Tibial nerve (tissue), 4 donors: ENCODE data around the gene OTOG. TPM values are rescaled to one million over a fixed set of nuclear protein-coding genes. Genes with fewer than 3 reads are reported as not detected.

Experiments
- DNase-seq, 2 donors: peaks; one replicate each; pipeline ENCODE4 v3.0.0-alpha.2; 2019; ENCODE audit warnings: low spot score in 2 of 2
- H3K27ac ChIP-seq, 4 donors: fragments of 200-600 bp; sonication (generic) in 3 of 4; one replicate each; pipeline ENCODE4 v1.5.1; 2017 to 2019; ENCODE audit warnings: mild to moderate bottlenecking in 1 of 4
- H3K27me3 ChIP-seq, 2 donors: fragments of 200-600 bp; sonication (generic) in 1 of 2; one replicate each; pipeline versions ENCODE4 v1.5.1 to v1.6.0; 2017 to 2019
- H3K36me3 ChIP-seq, 3 donors: fragments of 200-600 bp; sonication (generic); one replicate each; pipeline ENCODE4 v1.5.1; 2018 to 2019
- H3K4me1 ChIP-seq, 4 donors: fragments of 200-600 bp; sonication (generic) in 3 of 4; one replicate each; pipeline ENCODE4 v1.5.1; 2017 to 2019
- H3K4me3 ChIP-seq, 4 donors: fragments of 200-600 bp; sonication (generic) in 3 of 4; one replicate each; pipeline ENCODE4 v1.5.1; 2017 to 2019; ENCODE audit warnings: mild to moderate bottlenecking in 1 of 4, moderate library complexity in 1 of 4
- H3K9me3 ChIP-seq, 4 donors: fragments of 200-600 bp; sonication (generic) in 3 of 4; one replicate each; pipeline ENCODE4 v1.5.1; 2017 to 2019
- CTCF ChIP-seq, 5 experiments: fragments of 200-600 bp in 3 of 5; fragments of 450-650 bp in 2 of 5; sonication (generic) in 3 of 5; IDR thresholded peaks; one replicate each; pipeline ENCODE4 v1.5.1; 2016 to 2019; ENCODE audit warnings: antibody characterized with exemption in 5 of 5, mild to moderate bottlenecking in 3 of 5, moderate library complexity in 2 of 5
- EP300 ChIP-seq, 2 donors: sonication (generic); formaldehyde crosslinking; IDR thresholded peaks; one replicate each; pipeline ENCODE4 v1.6.1; 2017; ENCODE audit warnings: antibody characterized with exemption in 2 of 2, mild to moderate bottlenecking in 1 of 2
- POLR2A ChIP-seq, 2 donors: fragments of 450-650 bp; IDR thresholded peaks; one replicate each; pipeline ENCODE4 v1.6.1; 2017; ENCODE audit warnings: antibody characterized with exemption in 2 of 2, mild to moderate bottlenecking in 2 of 2, moderate library complexity in 2 of 2
- WGBS, 2 donors: methylation state at CpG; one replicate each; pipeline ENCODE4 v1.1.5; 2018; 5-methylcytosine and 5-hydroxymethylcytosine counted together
- total RNA-seq, 4 donors: library from RNA; depleted of rRNA; stranded (reverse); fragments of >200 nt; gene quantifications; one replicate each; pipeline ENCODE4 v1.1.0, GENCODE V29; 2016

Gene OTOG
- total RNA-seq, 4 donors from 2014 or later, result not detected

- Histone ChIP-seq H3K4me3 (no peak overlapping the region), H3K9me3 (peaks cover 0 to 17% (median 0%) of the 10 kb centered on the region in 4 donors), H3K27ac (no peak overlapping the region), H3K4me1 (peaks cover 0 to 2% (median 0%) of the 10 kb centered on the region in 4 donors), H3K27me3 (no peaks in the 10 kb centered on the region), H3K36me3 (no peaks in the 10 kb centered on the region)
- no peak for TF ChIP-seq POLR2A (IDR thresholded peaks at IDR 0.05)
- no peak for TF ChIP-seq CTCF (IDR thresholded peaks at IDR 0.05)
- TF ChIP-seq EP300 (IDR thresholded peaks at IDR 0.05), result no peak
- no peak for DNase-seq
- 15 to 24% methylated on average over 12 of the region's 12 CpGs for WGBS, 2 donors
These were observed 103.3 kb downstream of the OTOG start for GRCh38 chr11:17650127-17650911.

GRCh38 chr11:17651061-17651460, 104.0 kb downstream of the OTOG start:
- H3K4me1 ChIP-seq, result peaks cover 0 to 2% (median 0%) of the 10 kb centered on the region in 4 donors
- H3K27ac ChIP-seq, result no peak overlapping the region
- no peak overlapping the region for H3K4me3 ChIP-seq
- 62 to 73% methylated on average over 6 of the region's 6 CpGs for WGBS, 2 donors
- no peak for DNase-seq
- peaks cover 0 to 24% (median 0%) of the 10 kb centered on the region in 4 donors for H3K9me3 ChIP-seq
- H3K36me3 ChIP-seq, result no peaks in the 10 kb centered on the region
- TF ChIP-seq POLR2A (IDR thresholded peaks at IDR 0.05), result no peak
- no peak for TF ChIP-seq CTCF (IDR thresholded peaks at IDR 0.05)
- TF ChIP-seq EP300 (IDR thresholded peaks at IDR 0.05), result no peak
- no peaks in the 10 kb centered on the region for H3K27me3 ChIP-seq

GRCh38 chr11:17651681-17652080, 104.6 kb downstream of the OTOG start:
- Histone ChIP-seq H3K9me3 (peaks cover 0 to 28% (median 0%) of the 10 kb centered on the region in 4 donors), H3K36me3 (no peaks in the 10 kb centered on the region), H3K4me1 (peaks cover 0 to 2% (median 0%) of the 10 kb centered on the region in 4 donors), H3K27ac (no peak overlapping the region), H3K4me3 (no peak overlapping the region), H3K27me3 (no peaks in the 10 kb centered on the region)
- 49 to 61% methylated on average over 4 to 5 of the region's 5 CpGs for WGBS, 2 donors
- DNase-seq, result no peak
- TF ChIP-seq CTCF (IDR thresholded peaks at IDR 0.05), result no peak
- TF ChIP-seq EP300 (IDR thresholded peaks at IDR 0.05), result no peak
- no peak for TF ChIP-seq POLR2A (IDR thresholded peaks at IDR 0.05)

- no peak for DNase-seq
- TF ChIP-seq EP300 (IDR thresholded peaks at IDR 0.05) (no peak), POLR2A (IDR thresholded peaks at IDR 0.05) (no peak), CTCF (IDR thresholded peaks at IDR 0.05) (no peak)
- peaks cover 0 to 2% (median 0%) of the 10 kb centered on the region in 4 donors for H3K4me1 ChIP-seq
- no peak overlapping the region for H3K4me3 ChIP-seq
- H3K36me3 ChIP-seq, result no peaks in the 10 kb centered on the region
- H3K9me3 ChIP-seq, result peaks cover 0 to 26% (median 0%) of the 10 kb centered on the region in 4 donors
- H3K27me3 ChIP-seq, result no peaks in the 10 kb centered on the region
- WGBS, 2 donors, result 51 to 61% methylated on average over 2 of the region's 2 CpGs
- H3K27ac ChIP-seq, result no peak overlapping the region
These were observed 105.5 kb downstream of the OTOG start for GRCh38 chr11:17652556-17652955.

GRCh38 chr11:17653611-17654010, 106.6 kb downstream of the OTOG start:
- peaks cover 0 to 16% (median 0%) of the 10 kb centered on the region in 4 donors for H3K9me3 ChIP-seq
- no peak for DNase-seq
- TF ChIP-seq POLR2A (IDR thresholded peaks at IDR 0.05), result no peak
- TF ChIP-seq CTCF (IDR thresholded peaks at IDR 0.05), result no peak
- no peak for TF ChIP-seq EP300 (IDR thresholded peaks at IDR 0.05)
- no peaks in the 10 kb centered on the region for H3K36me3 ChIP-seq
- H3K27me3 ChIP-seq, result no peaks in the 10 kb centered on the region
- no peak overlapping the region for H3K27ac ChIP-seq
- peaks cover 0 to 2% (median 0%) of the 10 kb centered on the region in 4 donors for H3K4me1 ChIP-seq
- 7 to 20% methylated on average over 3 to 10 of the region's 10 CpGs for WGBS, 2 donors
- no peak overlapping the region for H3K4me3 ChIP-seq
